H1 (cell line): ENCODE results near the gene TTC6. TPM values are rescaled to one million over a fixed set of nuclear protein-coding genes. Genes with fewer than 3 reads are reported as not detected.
A peak's percentile ranks its signal among the peaks of the same experiment; 100 is the strongest.

Experiments used
- CTCF ChIA-PET: fragments of 300-600 bp; sonication (Branson Sonifier 250); formaldehyde crosslinking; loops from one replicate; lab custom pipeline; 2021; ENCODE audit not compliant: partially characterized antibody; lab: Charles Lee
- POLR2A ChIA-PET: fragments of 300-600 bp; sonication (Branson Sonifier 250); formaldehyde crosslinking; loops from one replicate; lab custom pipeline; 2021; ENCODE audit warnings: inconsistent platforms; ENCODE audit not compliant: partially characterized antibody; lab: Charles Lee
- DNase-seq, 2 experiments: peaks; one replicate each; pipeline versions ENCODE4 v3.0.0 to v3.0.0-alpha.2; 2010 to 2022; ENCODE audit warnings: low spot score in 2 of 2, low read depth in 1 of 2, mixed read lengths in 1 of 2
- FAIRE-seq: peaks from 2 replicates; lab custom pipeline; 2011; peaks lifted over from hg19 to GRCh38; lab: Jason Lieb, UNC
- H2AFZ ChIP-seq: 2 replicates; pipeline ENCODE4 v1.8.1; 2012; ENCODE audit warnings: low read length, inconsistent platforms
- H2AK5ac ChIP-seq: 2 replicates; pipeline ENCODE4 v1.6.1; 2013; ENCODE audit warnings: low read depth, low read length
- H2BK120ac ChIP-seq: replicated peaks from 2 replicates; pipeline ENCODE3; 2013; ENCODE audit warnings: low read depth, low read length, inconsistent platforms
- H2BK12ac ChIP-seq: 2 replicates; pipeline ENCODE4 v1.6.1; 2013; ENCODE audit warnings: low read depth, low read length
- H2BK15ac ChIP-seq: 2 replicates; pipeline ENCODE4 v1.6.1; 2013; ENCODE audit warnings: low read length
- H2BK20ac ChIP-seq: 2 replicates; pipeline ENCODE4 v1.6.1; 2013; ENCODE audit warnings: low read length
- H2BK5ac ChIP-seq: 2 replicates; pipeline ENCODE4 v1.6.1; 2013; ENCODE audit warnings: low read depth, low read length
- H3K14ac ChIP-seq: 2 replicates; pipeline ENCODE4 v1.6.1; 2013; ENCODE audit warnings: inconsistent platforms; ENCODE audit not compliant: insufficient read length
- H3K18ac ChIP-seq: 2 replicates; pipeline ENCODE4 v1.6.1; 2013; ENCODE audit warnings: low read length; ENCODE audit errors: extremely low read depth
- H3K23ac ChIP-seq: 2 replicates; pipeline ENCODE4 v1.6.1; 2013; ENCODE audit warnings: inconsistent platforms; ENCODE audit not compliant: insufficient read length
- H3K23me2 ChIP-seq: 2 replicates; pipeline ENCODE4 v1.6.1; 2013; ENCODE audit warnings: low read depth, low read length
- H3K27ac ChIP-seq: 2 replicates; pipeline ENCODE4 v1.6.1; 2011; ENCODE audit warnings: low read depth, low read length, inconsistent platforms
- H3K27me3 ChIP-seq, 4 experiments: replicated peaks in 1 of 4; 1 replicate in 1 of 4; 2 replicates in 3 of 4; pipeline versions ENCODE4 v1.6.1 to v1.8.1; 2011 to 2013; ENCODE audit warnings: low read length in 3 of 4, mild to moderate bottlenecking in 3 of 4, inconsistent platforms in 2 of 4, mixed read lengths in 2 of 4, moderate library complexity in 1 of 4; ENCODE audit not compliant: control insufficient read depth in 3 of 4, insufficient read depth in 3 of 4; ENCODE audit errors: extremely low read depth in 1 of 4
- H3K36me3 ChIP-seq, 4 experiments: 2 replicates each; pipeline versions ENCODE4 v1.6.1 to v1.8.1; 2011 to 2013; ENCODE audit warnings: mild to moderate bottlenecking in 4 of 4, low read length in 3 of 4, moderate library complexity in 2 of 4, control low read depth in 1 of 4, inconsistent platforms in 1 of 4; ENCODE audit not compliant: insufficient read depth in 4 of 4, control insufficient read depth in 2 of 4
- H3K4ac ChIP-seq: replicated peaks from 2 replicates; pipeline ENCODE3; 2013; ENCODE audit warnings: low read length, low read depth, mixed read lengths, inconsistent platforms; ENCODE audit not compliant: insufficient read length
- H3K4me1 ChIP-seq, 4 experiments: replicated peaks in 1 of 4; 1 replicate in 1 of 4; 2 replicates in 3 of 4; pipeline versions ENCODE4 v1.6.1 to v1.8.1; 2011 to 2013; ENCODE audit warnings: low read length in 3 of 4, inconsistent platforms in 2 of 4, mixed read lengths in 1 of 4; ENCODE audit not compliant: insufficient read depth in 4 of 4, control insufficient read depth in 3 of 4
- H3K4me2 ChIP-seq, 2 experiments: 2 replicates each; pipeline versions ENCODE4 v1.6.1 to v1.8.1; 2011 to 2013; ENCODE audit warnings: low read depth in 2 of 2, low read length in 2 of 2, control low read depth in 1 of 2, inconsistent platforms in 1 of 2, mild to moderate bottlenecking in 1 of 2; ENCODE audit not compliant: insufficient read depth in 1 of 2
- H3K4me3 ChIP-seq, 4 experiments: fragments of 200-600, 300-600 bp in 1 of 4; sonication (generic), shearing (Covaris generic), sonication (Bioruptor Twin) in 1 of 4; 2 replicates each; pipeline versions ENCODE4 v1.5.1 to v1.8.1; 2011 to 2016; ENCODE audit warnings: low read length in 4 of 4, low read depth in 3 of 4, control low read depth in 2 of 4, inconsistent platforms in 2 of 4, mild to moderate bottlenecking in 2 of 4, mixed read lengths in 1 of 4, moderate library complexity in 1 of 4; ENCODE audit not compliant: insufficient read depth in 2 of 4; ENCODE audit errors: extremely low read depth in 1 of 4
- H3K56ac ChIP-seq: replicated peaks from 2 replicates; pipeline ENCODE3; 2013; ENCODE audit warnings: low read depth, mild to moderate bottlenecking, mixed read lengths, low read length, inconsistent platforms; ENCODE audit not compliant: insufficient read length
- H3K79me1 ChIP-seq: 2 replicates; pipeline ENCODE4 v1.6.1; 2013; ENCODE audit warnings: low read depth, low read length, control low read depth
- H3K79me2 ChIP-seq, 2 experiments: 2 replicates each; pipeline versions ENCODE4 v1.6.1 to v1.8.1; 2012 to 2013; ENCODE audit warnings: low read length in 2 of 2, mild to moderate bottlenecking in 2 of 2, inconsistent platforms in 1 of 2; ENCODE audit not compliant: insufficient read depth in 2 of 2, control insufficient read depth in 1 of 2
- H3K9ac ChIP-seq, 4 experiments: replicated peaks in 1 of 4; 1 replicate in 1 of 4; 2 replicates in 3 of 4; pipeline versions ENCODE4 v1.6.1 to v1.8.1; 2011 to 2013; ENCODE audit warnings: low read depth in 3 of 4, low read length in 3 of 4, control low read depth in 2 of 4, mild to moderate bottlenecking in 2 of 4, moderate library complexity in 2 of 4, inconsistent platforms in 1 of 4; ENCODE audit errors: extremely low read depth in 1 of 4
- H3K9me3 ChIP-seq, 2 experiments: 2 replicates each; pipeline versions ENCODE4 v1.6.1 to v1.8.1; 2012 to 2013; ENCODE audit warnings: mild to moderate bottlenecking in 2 of 2, moderate library complexity in 2 of 2, control low read depth in 1 of 2, inconsistent platforms in 1 of 2, low read depth in 1 of 2, low read length in 1 of 2, mixed read lengths in 1 of 2; ENCODE audit not compliant: insufficient read depth in 2 of 2
- H4K20me1 ChIP-seq, 2 experiments: replicated peaks in 1 of 2; 2 replicates each; pipeline versions ENCODE3 to v1.8.1; 2011 to 2013; ENCODE audit warnings: inconsistent platforms in 2 of 2, low read length in 2 of 2, mild to moderate bottlenecking in 1 of 2; ENCODE audit not compliant: insufficient read depth in 2 of 2, control insufficient read depth in 1 of 2
- H4K5ac ChIP-seq: 2 replicates; pipeline ENCODE4 v1.6.1; 2013; ENCODE audit warnings: low read length, low read depth, mixed read lengths, inconsistent platforms; ENCODE audit not compliant: insufficient read length
- H4K8ac ChIP-seq: 2 replicates; pipeline ENCODE4 v1.8.0; 2013; ENCODE audit warnings: mild to moderate bottlenecking, moderate library complexity, low read length, inconsistent platforms; ENCODE audit not compliant: insufficient read depth; ENCODE audit errors: extremely low read depth
- H4K91ac ChIP-seq: replicated peaks from 2 replicates; pipeline ENCODE3; 2013; ENCODE audit warnings: low read length, mixed read lengths, inconsistent platforms; ENCODE audit not compliant: insufficient read length
- PHF8 ChIP-seq: fragments of 200-600 bp; sonication (generic); conservative IDR thresholded peaks from 2 replicates; pipeline ENCODE4 v1.7.1; 2012; ENCODE audit warnings: low read depth, mild to moderate bottlenecking, inconsistent platforms, low read length, moderate library complexity
- RAD21 ChIP-seq, 2 experiments: IDR thresholded peaks in 1 of 2; conservative IDR thresholded peaks in 1 of 2; 2 replicates each; pipeline ENCODE4 v1.6.1; 2011; ENCODE audit warnings: low read depth in 2 of 2, low read length in 2 of 2, improper control_type of control experiment in 1 of 2, inconsistent platforms in 1 of 2, mild to moderate bottlenecking in 1 of 2, moderate library complexity in 1 of 2
- SIN3A ChIP-seq, 2 experiments: IDR thresholded peaks in 1 of 2; conservative IDR thresholded peaks in 1 of 2; 2 replicates each; pipeline ENCODE4 v1.6.1; 2011 to 2012; ENCODE audit warnings: low read length in 2 of 2, improper control_type of control experiment in 1 of 2, low read depth in 1 of 2, mild to moderate bottlenecking in 1 of 2
- WGBS, 2 experiments: shearing (Covaris generic) in 1 of 2; methylation state at CpG; one replicate each; pipeline versions ENCODE4 v1.1.6 to v1.1.7; 2013 to 2015; ENCODE audit warnings: low lambda C conversion rate in 2 of 2, mixed read lengths in 2 of 2, inconsistent platforms in 1 of 2, low coverage in 1 of 2, missing lambda C conversion rate in 1 of 2; ENCODE audit not compliant: insufficient replicate concordance in 2 of 2, insufficient coverage in 1 of 2, insufficient read length in 1 of 2; ENCODE audit errors: extremely low coverage in 1 of 2, missing lambda C conversion rate in 1 of 2; 5-methylcytosine and 5-hydroxymethylcytosine counted together
- polyA plus RNA-seq, 7 experiments: library from polyadenylated mRNA; depleted of rRNA in 3 of 7; stranded (reverse) in 5 of 7; unstranded in 2 of 7; fragments of >200 nt in 5 of 7; fragments of 200-250 nt in 2 of 7; gene quantifications; 1 replicate in 5 of 7; 2 replicates in 1 of 7; 4 replicates in 1 of 7; pipeline versions ENCODE4 v1.2.1 to v1.2.3, GENCODE V29; 2011 to 2013; ENCODE audit warnings: missing spikeins in 2 of 7, mixed read lengths in 2 of 7
- total RNA-seq: library from RNA; stranded (reverse); fragmentation: NEBNext Ultra II Directional; extraction: Animal tissue kit (Norgen Biotek cat#: 25700); gene quantifications from 2 replicates; pipeline ENCODE4 v1.2.1, GENCODE V29; 2021

Gene TTC6
- total and polyA plus RNA-seq, 2 of the 8 experiments (the other 6 are each of a cell fraction or from before 2014, with no cell fraction given) = 0.02 TPM; not detected in 1

DNA sequence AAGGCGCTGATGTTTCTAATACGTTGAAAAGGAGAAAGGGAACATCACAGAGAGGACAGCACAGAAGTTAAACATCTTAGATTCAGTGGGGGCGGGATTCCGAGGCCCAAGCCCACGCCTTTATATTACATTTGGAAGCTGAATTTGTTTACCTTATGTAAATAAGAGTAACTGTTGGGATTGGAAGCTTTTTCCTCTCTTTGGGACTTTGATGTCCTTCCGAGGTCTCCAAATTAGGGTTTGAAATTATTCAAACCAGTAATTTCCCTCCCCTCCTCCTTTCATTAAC lies 6.8 kb upstream of the TTC6 start:
- Histone ChIP-seq H3K4me3 (peak overlapping the region; percentile 32 to 63 (median 50); a peak in 4 of 8 replicates), H4K91ac (no peak overlapping the region)
- CTCF ChIA-PET = interaction anchor here (0.6 to 5.1 kb wide), 10 partner anchors 10 to 1105 kb away, joined by 3 to 62 read pairs (median 3); partner anchors contain the start of genes FOXA1 and TTC6

More for the DNA sequence above, 6.8 kb upstream of the TTC6 start:
- no peak overlapping the region for H2BK12ac ChIP-seq
- no peak overlapping the region for H2BK5ac ChIP-seq
- TF ChIP-seq RAD21 (IDR thresholded peaks at IDR 0.05 in 1 of 2, conservative IDR thresholded peaks at IDR 0.05 in 1 of 2; ENCODE audit: low read depth in 2 of 2, low read length in 2 of 2) (no peak), SIN3A (conservative IDR thresholded peaks at IDR 0.05 in 1 of 2, IDR thresholded peaks at IDR 0.05 in 1 of 2; ENCODE audit: low read depth in 1 of 2, low read length in 2 of 2) (no peak), PHF8 (no peak)
- no peak overlapping the region for H3K23ac ChIP-seq
- no peak overlapping the region for H2BK20ac ChIP-seq
- H3K14ac ChIP-seq = no peak overlapping the region
- no peak overlapping the region for H4K8ac ChIP-seq
- H3K79me2 ChIP-seq = no peaks in the 10 kb centered on the region
- H2BK120ac ChIP-seq = no peak overlapping the region
- no peaks in the 10 kb centered on the region; a peak in 1 of 8 replicates for H3K36me3 ChIP-seq
- H3K79me1 ChIP-seq = no peaks in the 10 kb centered on the region
- H3K4ac ChIP-seq = no peak overlapping the region
- H3K9me3 ChIP-seq = no peaks in the 10 kb centered on the region
- DNase-seq = no peak
- H3K23me2 ChIP-seq = peaks cover 10% of the 10 kb centered on the region; the same call in 1 of the 2 replicates
- H2AFZ ChIP-seq = no peak overlapping the region
- WGBS, 2 experiments = 1% methylated on average over 6 of the region's 6 CpGs; no CpG with 5 or more reads in 1 of the 2 experiments
- no peak for FAIRE-seq
- peaks cover 66 to 100% (median 85%) of the 10 kb centered on the region in 4 experiments for H3K27me3 ChIP-seq
- H3K18ac ChIP-seq = no peak overlapping the region
- H4K5ac ChIP-seq = no peak overlapping the region
- no peak overlapping the region for H3K9ac ChIP-seq
- H2BK15ac ChIP-seq = no peak overlapping the region
- peak overlapping the region; percentile 80 to 81 for H3K4me2 ChIP-seq
- peaks cover 7 to 33% (median 11%) of the 10 kb centered on the region in 4 experiments for H3K4me1 ChIP-seq
- no peak overlapping the region for H3K27ac ChIP-seq
- no peak overlapping the region for H2AK5ac ChIP-seq
- POLR2A ChIA-PET = interaction anchor here (1.0 kb wide), 1 partner anchor 10 kb away, joined by 3 read pairs; no protein-coding TSS in a partner anchor
- H3K56ac ChIP-seq = no peak overlapping the region
- H4K20me1 ChIP-seq = peaks cover 14 to 17% of the 10 kb centered on the region in 2 experiments
